HepG2 (cell line): Measurements from ENCODE around the gene CTIF. TPM values are rescaled to one million over a fixed set of nuclear protein-coding genes. Genes with fewer than 3 reads are reported as not detected.

Source experiments
- GZF1 ChIP-seq: sonication (generic); formaldehyde crosslinking; IDR thresholded peaks from 2 replicates; pipeline ENCODE4 v1.5.1; 2020; ENCODE audit warnings: mild to moderate bottlenecking, missing genetic modification reagents
- RARA ChIP-seq: IDR thresholded peaks from 2 replicates; pipeline ENCODE4 v1.6.1; 2016; ENCODE audit warnings: missing genetic modification reagents, missing compliant biosample characterization
- RCOR2 ChIP-seq: IDR thresholded peaks from 2 replicates; pipeline ENCODE4 v1.6.1; 2016; ENCODE audit warnings: missing biosample characterization, missing genetic modification reagents
- RFXANK ChIP-seq: IDR thresholded peaks from 2 replicates; pipeline ENCODE4 v1.6.1; 2016
- SOX13 ChIP-seq, 3 experiments: fragments of 450-650 bp in 1 of 3; sonication (generic) in 1 of 3; formaldehyde crosslinking in 1 of 3; IDR thresholded peaks in 2 of 3; conservative IDR thresholded peaks in 1 of 3; 2 replicates each; pipeline versions ENCODE4 v1.5.0 to v1.6.1; 2016 to 2020; ENCODE audit warnings: antibody characterized with exemption in 1 of 3, mild to moderate bottlenecking in 1 of 3, missing compliant biosample characterization in 1 of 3, missing genetic modification reagents in 1 of 3, moderate library complexity in 1 of 3
- SRSF1 ChIP-seq: fragments of 200-400 bp; formaldehyde crosslinking; optimal IDR thresholded peaks from 2 replicates; pipeline ENCODE3; 2017; ENCODE audit warnings: mild to moderate bottlenecking, low read depth, low read length, moderate library complexity
- SRSF9 ChIP-seq: fragments of 200-400 bp; formaldehyde crosslinking; IDR thresholded peaks from 2 replicates; pipeline ENCODE4 v1.6.1; 2018; ENCODE audit warnings: borderline replicate concordance, mild to moderate bottlenecking, low read depth, low read length; ENCODE audit not compliant: insufficient read depth, poor library complexity, severe bottlenecking
- SSRP1 ChIP-seq: IDR thresholded peaks from 2 replicates; pipeline ENCODE4 v1.6.1; 2016; ENCODE audit warnings: control low read depth
- ZBTB42 ChIP-seq: sonication (generic); formaldehyde crosslinking; IDR thresholded peaks from 2 replicates; pipeline ENCODE4 v1.5.0; 2020; ENCODE audit warnings: mild to moderate bottlenecking, missing genetic modification reagents
- ZC3H13 ChIP-seq: sonication (generic); formaldehyde crosslinking; IDR thresholded peaks from 2 replicates; pipeline ENCODE4 v1.8.1; 2023; ENCODE audit warnings: mild to moderate bottlenecking, missing genetic modification reagents, moderate library complexity
- ZMAT3 ChIP-seq: sonication (generic); formaldehyde crosslinking; conservative IDR thresholded peaks from 2 replicates; pipeline ENCODE4 v1.7.0; 2021; ENCODE audit warnings: missing genetic modification reagents
- ZNF562 ChIP-seq: sonication (generic); formaldehyde crosslinking; IDR thresholded peaks from 2 replicates; pipeline ENCODE4 v1.8.0; 2022; ENCODE audit warnings: missing genetic modification reagents, borderline replicate concordance
- ZNF704 ChIP-seq: sonication (generic); formaldehyde crosslinking; IDR thresholded peaks from 2 replicates; pipeline ENCODE4 v1.8.1; 2023; ENCODE audit warnings: mild to moderate bottlenecking, inconsistent platforms, moderate library complexity, missing genetic modification reagents, borderline replicate concordance
- ZNF709 ChIP-seq: sonication (generic); formaldehyde crosslinking; IDR thresholded peaks from 2 replicates; pipeline ENCODE4 v1.5.0; 2020; ENCODE audit warnings: mild to moderate bottlenecking, missing genetic modification reagents
- ZNF749 ChIP-seq: sonication (generic); formaldehyde crosslinking; IDR thresholded peaks from 2 replicates; pipeline ENCODE4 v1.8.0; 2022; ENCODE audit warnings: mild to moderate bottlenecking, missing genetic modification reagents, moderate library complexity, borderline replicate concordance
- ZNF772 ChIP-seq: sonication (generic); formaldehyde crosslinking; IDR thresholded peaks from 2 replicates; pipeline ENCODE4 v1.5.0; 2020; ENCODE audit warnings: mild to moderate bottlenecking, missing genetic modification reagents
- polyA plus RNA-seq, 8 experiments: library from polyadenylated mRNA; depleted of rRNA in 3 of 8; stranded (reverse) in 7 of 8; unstranded in 1 of 8; fragments of >200 nt; fragmentation: Illumina TruSeq in 4 of 8; extraction: Trizol in 4 of 8; gene quantifications; 2 replicates each; pipeline versions ENCODE4 v1.2.1 to v1.2.3, GENCODE V29; 2011 to 2016; ENCODE audit warnings: low read depth in 4 of 8, missing spikeins in 1 of 8, mixed read lengths in 1 of 8; ENCODE audit not compliant: insufficient read depth in 1 of 8
- total RNA-seq, 5 experiments: library from RNA; depleted of rRNA; stranded (reverse); fragments of >200 nt; fragmentation: Illumina TruSeq; extraction: Trizol; gene quantifications; 2 replicates each; pipeline ENCODE4 v1.2.3, GENCODE V29; 2016; ENCODE audit warnings: low read depth in 1 of 5
- TF ChIP-seq, protein P1 (sequence below): sonication (generic); formaldehyde crosslinking; IDR thresholded peaks from 2 replicates; pipeline ENCODE4 v1.5.1; 2020; ENCODE audit warnings: mild to moderate bottlenecking, missing genetic modification reagents, borderline replicate concordance
- TF ChIP-seq, protein P2 (sequence below): IDR thresholded peaks from 2 replicates; pipeline ENCODE4 v1.6.1; 2018; ENCODE audit warnings: missing genetic modification reagents
- TF ChIP-seq, protein P3 (sequence below): sonication (generic); formaldehyde crosslinking; IDR thresholded peaks from 2 replicates; pipeline ENCODE4 v1.4.0; 2020; ENCODE audit warnings: mild to moderate bottlenecking, missing genetic modification reagents, borderline replicate concordance

CTIF gene
- total and polyA plus RNA-seq, 2 of the 13 experiments (the other 11 are each of a cell fraction or from before 2014, with no cell fraction given) = 18.2 to 28.0 TPM

GRCh38 chr18:48781163-48781987 is 242.5 kb downstream of the CTIF start (continued):
- TF ChIP-seq ZC3H13 (CRISPR knock-in tag) (no peak; the same call in 1 of the 2 replicates), ZNF749 (no peak), ZNF562 (CRISPR knock-in tag) (no peak), RARA (CRISPR knock-in tag) (peak; percentile 60), RCOR2 (no peak), ZBTB42 (no peak), ZMAT3 (CRISPR knock-in tag) (peak; percentile 85; the same call in 1 of the 2 replicates), RFXANK (CRISPR knock-in tag) (no peak), SSRP1 (no peak), GZF1 (CRISPR knock-in tag) (no peak), ZNF704 (CRISPR knock-in tag) (peak; percentile 74; the same call in 1 of the 2 replicates), ZNF709 (CRISPR knock-in tag) (0 out of 2 replicates have a peak, but pooled peaks have one; percentile 27), ZNF772 (CRISPR knock-in tag) (no peak), SRSF9 (no peak), SRSF1 (peak; percentile 72), SOX13 (IDR thresholded peaks at IDR 0.05) (peak; percentile 4), SOX13 (CRISPR knock-in tag; conservative IDR thresholded peaks at IDR 0.05 in 1 of 2, IDR thresholded peaks at IDR 0.05 in 1 of 2) (peak in 1 of 2 experiments; percentile 62; a peak in 2 of 4 replicates)
- TF ChIP-seq, protein P1, sequence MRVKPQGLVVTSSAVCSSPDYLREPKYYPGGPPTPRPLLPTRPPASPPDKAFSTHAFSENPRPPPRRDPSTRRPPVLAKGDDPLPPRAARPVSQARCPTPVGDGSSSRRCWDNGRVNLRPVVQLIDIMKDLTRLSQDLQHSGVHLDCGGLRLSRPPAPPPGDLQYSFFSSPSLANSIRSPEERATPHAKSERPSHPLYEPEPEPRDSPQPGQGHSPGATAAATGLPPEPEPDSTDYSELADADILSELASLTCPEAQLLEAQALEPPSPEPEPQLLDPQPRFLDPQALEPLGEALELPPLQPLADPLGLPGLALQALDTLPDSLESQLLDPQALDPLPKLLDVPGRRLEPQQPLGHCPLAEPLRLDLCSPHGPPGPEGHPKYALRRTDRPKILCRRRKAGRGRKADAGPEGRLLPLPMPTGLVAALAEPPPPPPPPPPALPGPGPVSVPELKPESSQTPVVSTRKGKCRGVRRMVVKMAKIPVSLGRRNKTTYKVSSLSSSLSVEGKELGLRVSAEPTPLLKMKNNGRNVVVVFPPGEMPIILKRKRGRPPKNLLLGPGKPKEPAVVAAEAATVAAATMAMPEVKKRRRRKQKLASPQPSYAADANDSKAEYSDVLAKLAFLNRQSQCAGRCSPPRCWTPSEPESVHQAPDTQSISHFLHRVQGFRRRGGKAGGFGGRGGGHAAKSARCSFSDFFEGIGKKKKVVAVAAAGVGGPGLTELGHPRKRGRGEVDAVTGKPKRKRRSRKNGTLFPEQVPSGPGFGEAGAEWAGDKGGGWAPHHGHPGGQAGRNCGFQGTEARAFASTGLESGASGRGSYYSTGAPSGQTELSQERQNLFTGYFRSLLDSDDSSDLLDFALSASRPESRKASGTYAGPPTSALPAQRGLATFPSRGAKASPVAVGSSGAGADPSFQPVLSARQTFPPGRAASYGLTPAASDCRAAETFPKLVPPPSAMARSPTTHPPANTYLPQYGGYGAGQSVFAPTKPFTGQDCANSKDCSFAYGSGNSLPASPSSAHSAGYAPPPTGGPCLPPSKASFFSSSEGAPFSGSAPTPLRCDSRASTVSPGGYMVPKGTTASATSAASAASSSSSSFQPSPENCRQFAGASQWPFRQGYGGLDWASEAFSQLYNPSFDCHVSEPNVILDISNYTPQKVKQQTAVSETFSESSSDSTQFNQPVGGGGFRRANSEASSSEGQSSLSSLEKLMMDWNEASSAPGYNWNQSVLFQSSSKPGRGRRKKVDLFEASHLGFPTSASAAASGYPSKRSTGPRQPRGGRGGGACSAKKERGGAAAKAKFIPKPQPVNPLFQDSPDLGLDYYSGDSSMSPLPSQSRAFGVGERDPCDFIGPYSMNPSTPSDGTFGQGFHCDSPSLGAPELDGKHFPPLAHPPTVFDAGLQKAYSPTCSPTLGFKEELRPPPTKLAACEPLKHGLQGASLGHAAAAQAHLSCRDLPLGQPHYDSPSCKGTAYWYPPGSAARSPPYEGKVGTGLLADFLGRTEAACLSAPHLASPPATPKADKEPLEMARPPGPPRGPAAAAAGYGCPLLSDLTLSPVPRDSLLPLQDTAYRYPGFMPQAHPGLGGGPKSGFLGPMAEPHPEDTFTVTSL = no peak; the same call in 1 of the 2 replicates
- TF ChIP-seq, protein P2, sequence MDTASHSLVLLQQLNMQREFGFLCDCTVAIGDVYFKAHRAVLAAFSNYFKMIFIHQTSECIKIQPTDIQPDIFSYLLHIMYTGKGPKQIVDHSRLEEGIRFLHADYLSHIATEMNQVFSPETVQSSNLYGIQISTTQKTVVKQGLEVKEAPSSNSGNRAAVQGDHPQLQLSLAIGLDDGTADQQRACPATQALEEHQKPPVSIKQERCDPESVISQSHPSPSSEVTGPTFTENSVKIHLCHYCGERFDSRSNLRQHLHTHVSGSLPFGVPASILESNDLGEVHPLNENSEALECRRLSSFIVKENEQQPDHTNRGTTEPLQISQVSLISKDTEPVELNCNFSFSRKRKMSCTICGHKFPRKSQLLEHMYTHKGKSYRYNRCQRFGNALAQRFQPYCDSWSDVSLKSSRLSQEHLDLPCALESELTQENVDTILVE (CRISPR knock-in tag) = no peak
- TF ChIP-seq, protein P3, sequence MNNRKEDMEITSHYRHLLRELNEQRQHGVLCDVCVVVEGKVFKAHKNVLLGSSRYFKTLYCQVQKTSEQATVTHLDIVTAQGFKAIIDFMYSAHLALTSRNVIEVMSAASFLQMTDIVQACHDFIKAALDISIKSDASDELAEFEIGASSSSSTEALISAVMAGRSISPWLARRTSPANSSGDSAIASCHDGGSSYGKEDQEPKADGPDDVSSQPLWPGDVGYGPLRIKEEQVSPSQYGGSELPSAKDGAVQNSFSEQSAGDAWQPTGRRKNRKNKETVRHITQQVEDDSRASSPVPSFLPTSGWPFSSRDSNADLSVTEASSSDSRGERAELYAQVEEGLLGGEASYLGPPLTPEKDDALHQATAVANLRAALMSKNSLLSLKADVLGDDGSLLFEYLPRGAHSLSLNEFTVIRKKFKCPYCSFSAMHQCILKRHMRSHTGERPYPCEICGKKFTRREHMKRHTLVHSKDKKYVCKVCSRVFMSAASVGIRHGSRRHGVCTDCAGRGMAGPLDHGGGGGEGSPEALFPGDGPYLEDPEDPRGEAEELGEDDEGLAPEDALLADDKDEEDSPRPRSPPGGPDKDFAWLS (CRISPR knock-in tag) = 0 out of 2 replicates have a peak, but pooled peaks have one; percentile 44
